SK-N-SH (cell line): ENCODE measurements around the gene MOB1A. TPM values are rescaled to one million over a fixed set of nuclear protein-coding genes. Genes with fewer than 3 reads are reported as not detected.
A peak's percentile ranks its signal among the peaks of the same experiment; 100 is the strongest.

Source experiments
- CTCF ChIA-PET: fragments of 300-600, 350-600 bp; formaldehyde crosslinking; extraction: SDS; loops from one replicate; lab custom pipeline; 2021; lab: Yijun Ruan, JAX
- POLR2A ChIA-PET: fragments of 350-600 bp; sonication (Branson Sonifier 250); formaldehyde crosslinking; extraction: SDS; loops from one replicate; lab custom pipeline; 2020; ENCODE audit warnings: antibody characterized with exemption, inconsistent platforms; lab: Yijun Ruan, JAX
- DNase-seq: peaks from one replicate; pipeline ENCODE4 v3.0.0; 2012
- H2AFZ ChIP-seq: fragments of 200-600 bp; sonication (generic); 2 replicates; pipeline ENCODE4 v1.8.1; 2016; ENCODE audit warnings: antibody characterized with exemption, mild to moderate bottlenecking, low read depth
- H3F3A ChIP-seq: fragments of 200-600 bp; sonication (generic); replicated peaks from 2 replicates; pipeline ENCODE3; 2016; ENCODE audit warnings: antibody characterized with exemption, mild to moderate bottlenecking; ENCODE audit not compliant: insufficient read depth
- H3K27ac ChIP-seq, 2 experiments: fragments of 200-500 bp in 1 of 2; fragments of 200-600 bp in 1 of 2; sonication (Bioruptor generic) in 1 of 2; sonication (generic), shearing (Covaris generic) in 1 of 2; 2 replicates each; pipeline versions ENCODE4 v1.5.1 to v1.6.1; 2014 to 2016; ENCODE audit warnings: low read depth in 2 of 2, inconsistent platforms in 1 of 2, low read length in 1 of 2, mild to moderate bottlenecking in 1 of 2, mixed read lengths in 1 of 2
- H3K27me3 ChIP-seq: fragments of 200-600 bp; sonication (generic), shearing (Covaris generic); 2 replicates; pipeline ENCODE4 v1.6.1; 2016; ENCODE audit warnings: mixed run types; ENCODE audit not compliant: insufficient read depth
- H3K36me3 ChIP-seq, 2 experiments: fragments of 200-500 bp in 1 of 2; fragments of 200-600 bp in 1 of 2; sonication (Bioruptor generic) in 1 of 2; sonication (generic) in 1 of 2; replicated peaks in 1 of 2; 2 replicates each; pipeline versions ENCODE3 to v1.5.1; 2014 to 2016; ENCODE audit warnings: low read length in 1 of 2, mild to moderate bottlenecking in 1 of 2; ENCODE audit not compliant: insufficient read depth in 2 of 2, control insufficient read depth in 1 of 2
- H3K4me1 ChIP-seq, 2 experiments: fragments of 200-500 bp in 1 of 2; fragments of 200-600 bp in 1 of 2; sonication (Bioruptor generic) in 1 of 2; sonication (generic), shearing (Covaris generic) in 1 of 2; 2 replicates each; pipeline versions ENCODE4 v1.5.1 to v1.6.1; 2014 to 2016; ENCODE audit warnings: low read depth in 1 of 2, low read length in 1 of 2, mixed run types in 1 of 2; ENCODE audit not compliant: insufficient read depth in 2 of 2, control insufficient read depth in 1 of 2
- H3K4me2 ChIP-seq: fragments of 200-600 bp; sonication (generic), shearing (Covaris generic); 2 replicates; pipeline ENCODE4 v1.6.1; 2017; ENCODE audit warnings: mixed run types
- H3K4me3 ChIP-seq, 2 experiments: fragments of 200-500 bp in 1 of 2; fragments of 200-600 bp in 1 of 2; sonication (Bioruptor generic) in 1 of 2; sonication (generic), shearing (Covaris generic) in 1 of 2; 2 replicates each; pipeline versions ENCODE4 v1.5.1 to v1.8.1; 2014 to 2016; ENCODE audit warnings: low read depth in 2 of 2, inconsistent platforms in 1 of 2, low read length in 1 of 2, mild to moderate bottlenecking in 1 of 2, mixed read lengths in 1 of 2, moderate library complexity in 1 of 2
- H3K79me2 ChIP-seq: fragments of 200-600 bp; sonication (generic); 2 replicates; pipeline ENCODE4 v1.8.1; 2017; ENCODE audit warnings: mild to moderate bottlenecking; ENCODE audit not compliant: insufficient read depth
- H3K9ac ChIP-seq: fragments of 200-600 bp; sonication (generic); 2 replicates; pipeline ENCODE4 v1.6.1; 2017; ENCODE audit warnings: mixed run types
- H3K9me2 ChIP-seq: fragments of 200-600 bp; sonication (generic); 2 replicates; pipeline ENCODE4 v1.6.1; 2017; ENCODE audit warnings: mixed run types
- H3K9me3 ChIP-seq: fragments of 200-600 bp; sonication (generic); 2 replicates; pipeline ENCODE4 v1.6.1; 2017; ENCODE audit warnings: mixed run types, mild to moderate bottlenecking, moderate library complexity
- H4K20me1 ChIP-seq: fragments of 200-600 bp; sonication (generic); 2 replicates; pipeline ENCODE4 v1.6.1; 2017; ENCODE audit warnings: mild to moderate bottlenecking, mixed run types; ENCODE audit not compliant: insufficient read depth
- CHD2 ChIP-seq: fragments of 150-350 bp; IDR thresholded peaks from 2 replicates; pipeline ENCODE4 v1.6.1; 2018; ENCODE audit warnings: low read length; ENCODE audit not compliant: partially characterized antibody
- EZH2phosphoT487 ChIP-seq: fragments of 200-600 bp; sonication (generic); IDR thresholded peaks from 2 replicates; pipeline ENCODE4 v1.6.1; 2017; ENCODE audit warnings: low read depth, mixed run types, mild to moderate bottlenecking, antibody characterized with exemption, moderate library complexity, borderline replicate concordance
- FOXJ3 ChIP-seq: sonication (generic); formaldehyde crosslinking; IDR thresholded peaks from 2 replicates; pipeline ENCODE4 v1.5.1; 2020; ENCODE audit warnings: mild to moderate bottlenecking, missing genetic modification reagents
- FOXM1 ChIP-seq: IDR thresholded peaks from 2 replicates; pipeline ENCODE4 v1.4.0; 2012; ENCODE audit warnings: low read depth, mild to moderate bottlenecking
- IRF3 ChIP-seq: fragments of 150-350 bp; IDR thresholded peaks from 2 replicates; pipeline ENCODE4 v1.6.1; 2016; ENCODE audit warnings: mild to moderate bottlenecking, low read depth, low read length
- JUND ChIP-seq: IDR thresholded peaks from 2 replicates; pipeline ENCODE4 v1.4.0; 2012
- NFIC ChIP-seq: IDR thresholded peaks from 2 replicates; pipeline ENCODE4 v1.4.0; 2012; ENCODE audit warnings: borderline replicate concordance
- NRF1 ChIP-seq: IDR thresholded peaks from 2 replicates; pipeline ENCODE4 v1.6.1; 2012; ENCODE audit warnings: low read depth, mild to moderate bottlenecking, low read length
- POLR2AphosphoS5 ChIP-seq: IDR thresholded peaks from 2 replicates; pipeline ENCODE4 v1.6.1; 2012; ENCODE audit warnings: low read depth, low read length
- RCOR1 ChIP-seq: fragments of 150-350 bp; IDR thresholded peaks from 2 replicates; pipeline ENCODE4 v1.6.1; 2017; ENCODE audit warnings: antibody characterized with exemption, low read length
- RFX5 ChIP-seq: IDR thresholded peaks from 2 replicates; pipeline ENCODE4 v1.6.1; 2012; ENCODE audit warnings: mild to moderate bottlenecking, improper control_type of control experiment, low read length
- RXRA ChIP-seq: IDR thresholded peaks from 2 replicates; pipeline ENCODE4 v1.4.0; 2012; ENCODE audit warnings: low read depth, mild to moderate bottlenecking, borderline replicate concordance
- SIN3A ChIP-seq: IDR thresholded peaks from 2 replicates; pipeline ENCODE4 v1.6.1; 2012; ENCODE audit warnings: low read depth, mild to moderate bottlenecking, low read length, moderate library complexity, borderline replicate concordance
- SMC3 ChIP-seq: IDR thresholded peaks from 2 replicates; pipeline ENCODE4 v1.6.1; 2012; ENCODE audit warnings: low read depth, low read length, improper control_type of control experiment
- TEAD4 ChIP-seq: IDR thresholded peaks from 2 replicates; pipeline ENCODE4 v1.4.0; 2012; ENCODE audit warnings: mild to moderate bottlenecking, borderline replicate concordance; ENCODE audit not compliant: insufficient read depth
- YY1 ChIP-seq: IDR thresholded peaks from 2 replicates; pipeline ENCODE4 v1.4.0; 2012; ENCODE audit warnings: low read depth, mild to moderate bottlenecking
- WGBS: methylation state at CpG from one replicate; pipeline ENCODE4 v1.1.6; 2017; ENCODE audit warnings: low lambda C conversion rate; 5-methylcytosine and 5-hydroxymethylcytosine counted together
- polyA plus RNA-seq, 3 experiments: library from polyadenylated mRNA; depleted of rRNA; stranded (reverse); fragments of >200 nt; gene quantifications; 2 replicates each; pipeline ENCODE4 v1.2.3, GENCODE V29; 2012
- TF ChIP-seq, protein P1 (sequence below): IDR thresholded peaks from 2 replicates; pipeline ENCODE4 v1.4.0; 2012; ENCODE audit warnings: low read depth
- TF ChIP-seq, protein P2 (sequence below): IDR thresholded peaks from 2 replicates; pipeline ENCODE4 v1.6.1; 2012; ENCODE audit warnings: mild to moderate bottlenecking, low read depth, low read length, moderate library complexity

Gene MOB1A
- polyA plus RNA-seq, 1 of the 3 experiments (the other 2 are of a cell fraction) = 15.3 TPM

GRCh38 chr2:74201596-74201995 is 22.9 kb upstream of the MOB1A start:
- Histone ChIP-seq H3K9ac (no peak overlapping the region), H3K4me2 (peak overlapping the region; percentile 99; the same call in 1 of the 2 replicates), H2AFZ (no peak overlapping the region), H4K20me1 (peaks cover 75% of the 10 kb centered on the region), H3K9me3 (no peaks in the 10 kb centered on the region), H3K4me3 (no peak overlapping the region), H3F3A (peaks cover 4% of the 10 kb centered on the region), H3K27ac (peak overlapping the region in 1 of 2 experiments; percentile 42; a peak in 2 of 4 replicates), H3K79me2 (peaks cover 76% of the 10 kb centered on the region), H3K36me3 (peaks cover 0 to 31% of the 10 kb centered on the region in 2 experiments), H3K27me3 (no peaks in the 10 kb centered on the region), H3K9me2 (no peaks in the 10 kb centered on the region), H3K4me1 (peaks cover 5 to 23% of the 10 kb centered on the region in 2 experiments; a peak in 3 of 4 replicates)
- CTCF ChIA-PET = no interaction called here
- 27% methylated on average over 1 of the region's 1 CpG for WGBS
- TF ChIP-seq JUND = 0 out of 2 replicates have a peak, but pooled peaks have one; percentile 9
- TF ChIP-seq YY1 = no peak
- TF ChIP-seq, protein P1, sequence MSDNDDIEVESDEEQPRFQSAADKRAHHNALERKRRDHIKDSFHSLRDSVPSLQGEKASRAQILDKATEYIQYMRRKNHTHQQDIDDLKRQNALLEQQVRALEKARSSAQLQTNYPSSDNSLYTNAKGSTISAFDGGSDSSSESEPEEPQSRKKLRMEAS = no peak
- no peak for TF ChIP-seq FOXJ3 (CRISPR knock-in tag)
- POLR2A ChIA-PET = interaction anchor here (1.0 kb wide), 1 partner anchor 23 kb away, joined by 3 read pairs; the partner anchor contains the start of gene MOB1A
- no peak for DNase-seq

- POLR2A ChIA-PET = interaction anchor here (1.0 kb wide), 1 partner anchor 23 kb away, joined by 3 read pairs; the partner anchor contains the start of gene MOB1A
- peaks cover 72% of the 10 kb centered on the region for H3K79me2 ChIP-seq
These were observed 22.5 kb upstream of the MOB1A start for GRCh38 chr2:74201196-74201595.

More at GRCh38 chr2:74201196-74201595, 22.5 kb upstream of the MOB1A start:
- Histone ChIP-seq H3F3A (peaks cover 4% of the 10 kb centered on the region), H2AFZ (no peak overlapping the region), H3K9me3 (no peaks in the 10 kb centered on the region), H3K27me3 (no peaks in the 10 kb centered on the region), H3K27ac (peak overlapping the region in 1 of 2 experiments; percentile 42; a peak in 1 of 4 replicates), H3K36me3 (peaks cover 0 to 29% of the 10 kb centered on the region in 2 experiments), H3K4me1 (peaks cover 5 to 23% of the 10 kb centered on the region in 2 experiments; a peak in 3 of 4 replicates), H3K9ac (no peak overlapping the region; the same call in 1 of the 2 replicates), H3K4me3 (no peak overlapping the region), H4K20me1 (peaks cover 71% of the 10 kb centered on the region), H3K9me2 (no peaks in the 10 kb centered on the region), H3K4me2 (peak overlapping the region; percentile 99; the same call in 1 of the 2 replicates)
- TF ChIP-seq EZH2phosphoT487 (no peak), SIN3A (no peak), NFIC (no peak), IRF3 (no peak), SMC3 (no peak), YY1 (no peak), JUND (no peak), NRF1 (no peak), POLR2AphosphoS5 (no peak), TEAD4 (no peak), RCOR1 (no peak), CHD2 (no peak), RFX5 (no peak), RXRA (no peak), FOXM1 (no peak)
- TF ChIP-seq, protein P2, sequence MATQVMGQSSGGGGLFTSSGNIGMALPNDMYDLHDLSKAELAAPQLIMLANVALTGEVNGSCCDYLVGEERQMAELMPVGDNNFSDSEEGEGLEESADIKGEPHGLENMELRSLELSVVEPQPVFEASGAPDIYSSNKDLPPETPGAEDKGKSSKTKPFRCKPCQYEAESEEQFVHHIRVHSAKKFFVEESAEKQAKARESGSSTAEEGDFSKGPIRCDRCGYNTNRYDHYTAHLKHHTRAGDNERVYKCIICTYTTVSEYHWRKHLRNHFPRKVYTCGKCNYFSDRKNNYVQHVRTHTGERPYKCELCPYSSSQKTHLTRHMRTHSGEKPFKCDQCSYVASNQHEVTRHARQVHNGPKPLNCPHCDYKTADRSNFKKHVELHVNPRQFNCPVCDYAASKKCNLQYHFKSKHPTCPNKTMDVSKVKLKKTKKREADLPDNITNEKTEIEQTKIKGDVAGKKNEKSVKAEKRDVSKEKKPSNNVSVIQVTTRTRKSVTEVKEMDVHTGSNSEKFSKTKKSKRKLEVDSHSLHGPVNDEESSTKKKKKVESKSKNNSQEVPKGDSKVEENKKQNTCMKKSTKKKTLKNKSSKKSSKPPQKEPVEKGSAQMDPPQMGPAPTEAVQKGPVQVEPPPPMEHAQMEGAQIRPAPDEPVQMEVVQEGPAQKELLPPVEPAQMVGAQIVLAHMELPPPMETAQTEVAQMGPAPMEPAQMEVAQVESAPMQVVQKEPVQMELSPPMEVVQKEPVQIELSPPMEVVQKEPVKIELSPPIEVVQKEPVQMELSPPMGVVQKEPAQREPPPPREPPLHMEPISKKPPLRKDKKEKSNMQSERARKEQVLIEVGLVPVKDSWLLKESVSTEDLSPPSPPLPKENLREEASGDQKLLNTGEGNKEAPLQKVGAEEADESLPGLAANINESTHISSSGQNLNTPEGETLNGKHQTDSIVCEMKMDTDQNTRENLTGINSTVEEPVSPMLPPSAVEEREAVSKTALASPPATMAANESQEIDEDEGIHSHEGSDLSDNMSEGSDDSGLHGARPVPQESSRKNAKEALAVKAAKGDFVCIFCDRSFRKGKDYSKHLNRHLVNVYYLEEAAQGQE = no peak
- TF ChIP-seq, protein P1 = no peak
- DNase-seq = no peak
- 97% methylated on average over 3 of the region's 3 CpGs for WGBS
- CTCF ChIA-PET = interaction anchor here (2.3 kb wide), 1 partner anchor 10 kb away, joined by 9 read pairs; no protein-coding TSS in a partner anchor
